Measurements from ENCODE around the gene NABP2. TPM values are rescaled to one million over a fixed set of nuclear protein-coding genes. Genes with fewer than 3 reads are reported as not detected.

Gene NABP2
- polyA plus RNA-seq, 1 donor from 2014 or later = 54.3 TPM

GRCh38 chr12:56202366-56202765 lies 21.8 kb upstream of the NABP2 start:
- no peak overlapping the region for H3K27ac ChIP-seq (ENCODE audit: low read length)
- no peaks in the 10 kb centered on the region for H3F3A ChIP-seq (ENCODE audit: insufficient read depth, low read length, poor library complexity, severe bottlenecking)
- H3K9me3 ChIP-seq (ENCODE audit: low read length) = no peaks in the 10 kb centered on the region
- no peaks in the 10 kb centered on the region for H3K27me3 ChIP-seq (ENCODE audit: insufficient read depth, low read depth, low read length)
- no peaks in the 10 kb centered on the region for H3K79me2 ChIP-seq (replicated peaks; ENCODE audit: insufficient read depth, low read length)
- no peak overlapping the region for H3K9ac ChIP-seq (ENCODE audit: low read length)
- H3K4me3 ChIP-seq (ENCODE audit: low read length) = no peak overlapping the region
- H4K20me1 ChIP-seq (ENCODE audit: insufficient read depth) = no peaks in the 10 kb centered on the region
- H3K4me2 ChIP-seq (ENCODE audit: low read length) = no peak overlapping the region
- no peak overlapping the region for H2AFZ ChIP-seq (ENCODE audit: low read depth, low read length)
- H3K9me2 ChIP-seq (ENCODE audit: insufficient read depth, low read length) = no peaks in the 10 kb centered on the region
- H3K36me3 ChIP-seq (ENCODE audit: insufficient read depth, low read length) = peaks cover 6% of the 10 kb centered on the region
- TF ChIP-seq POLR2AphosphoS5 (IDR thresholded peaks at IDR 0.05) (no peak), CTCF (IDR thresholded peaks at IDR 0.05; ENCODE audit: poor library complexity, severe bottlenecking) (no peak), REST (IDR thresholded peaks at IDR 0.05; ENCODE audit: borderline replicate concordance) (no peak), EZH2 (IDR thresholded peaks at IDR 0.05; ENCODE audit: borderline replicate concordance, insufficient read depth, low read length, poor library complexity, severe bottlenecking) (no peak), RAD21 (conservative IDR thresholded peaks at IDR 0.05) (no peak), TAF1 (IDR thresholded peaks at IDR 0.05; ENCODE audit: low read depth) (no peak), MXI1 (conservative IDR thresholded peaks at IDR 0.05; ENCODE audit: poor library complexity, severe bottlenecking) (no peak), SMC3 (conservative IDR thresholded peaks at IDR 0.05; ENCODE audit: poor library complexity) (no peak), EP300 (conservative IDR thresholded peaks at IDR 0.05; ENCODE audit: poor library complexity, severe bottlenecking) (no peak)

- Histone ChIP-seq H3F3A (ENCODE audit: insufficient read depth, low read length, poor library complexity, severe bottlenecking) (no peaks in the 10 kb centered on the region), H3K36me3 (ENCODE audit: insufficient read depth, low read length) (peaks cover 6% of the 10 kb centered on the region), H2AFZ (ENCODE audit: low read depth, low read length) (no peak overlapping the region), H3K79me2 (replicated peaks; ENCODE audit: insufficient read depth, low read length) (no peaks in the 10 kb centered on the region), H3K27ac (ENCODE audit: low read length) (no peak overlapping the region), H3K9ac (ENCODE audit: low read length) (no peak overlapping the region), H3K4me3 (ENCODE audit: low read length) (no peak overlapping the region), H3K9me3 (ENCODE audit: low read length) (no peaks in the 10 kb centered on the region), H3K4me2 (ENCODE audit: low read length) (no peak overlapping the region), H3K27me3 (ENCODE audit: insufficient read depth, low read depth, low read length) (no peaks in the 10 kb centered on the region), H3K9me2 (ENCODE audit: insufficient read depth, low read length) (no peaks in the 10 kb centered on the region), H4K20me1 (ENCODE audit: insufficient read depth) (no peaks in the 10 kb centered on the region)
- no peak for TF ChIP-seq RAD21 (conservative IDR thresholded peaks at IDR 0.05)
- no peak for TF ChIP-seq EP300 (conservative IDR thresholded peaks at IDR 0.05; ENCODE audit: poor library complexity, severe bottlenecking)
- TF ChIP-seq REST (IDR thresholded peaks at IDR 0.05; ENCODE audit: borderline replicate concordance) = no peak
- TF ChIP-seq TAF1 (IDR thresholded peaks at IDR 0.05; ENCODE audit: low read depth) = no peak
- TF ChIP-seq MXI1 (conservative IDR thresholded peaks at IDR 0.05; ENCODE audit: poor library complexity, severe bottlenecking) = no peak
- TF ChIP-seq EZH2 (IDR thresholded peaks at IDR 0.05; ENCODE audit: borderline replicate concordance, insufficient read depth, low read length, poor library complexity, severe bottlenecking) = no peak
- TF ChIP-seq SMC3 (conservative IDR thresholded peaks at IDR 0.05; ENCODE audit: poor library complexity) = no peak
- TF ChIP-seq CTCF (IDR thresholded peaks at IDR 0.05; ENCODE audit: poor library complexity, severe bottlenecking) = no peak
- no peak for TF ChIP-seq POLR2AphosphoS5 (IDR thresholded peaks at IDR 0.05)
These were observed 21.3 kb upstream of the NABP2 start for GRCh38 chr12:56202838-56203237.

Measured in neural cell (in vitro differentiated cells).